Endothelial cell of umbilical vein (primary cell): ENCODE results near the gene ZNF598. TPM values are rescaled to one million over a fixed set of nuclear protein-coding genes. Genes with fewer than 3 reads are reported as not detected.

Source experiments
- BruUV-seq: library from RNA; stranded (reverse); fragments of 400-500 nt; replicated peaks from 2 replicates; lab custom pipeline; 2021; lab: Mats Ljungman, UMichigan
- CTCF ChIA-PET: fragments of 300-600, 350-600 bp; sonication (Branson Sonifier 250); formaldehyde crosslinking; loops from one replicate; lab custom pipeline; 2021; ENCODE audit warnings: antibody characterized with exemption, inconsistent platforms; lab: Charles Lee
- POLR2A ChIA-PET: fragments of 300-600, 350-600 bp; sonication (Branson Sonifier 250); formaldehyde crosslinking; loops from one replicate; lab custom pipeline; 2021; ENCODE audit warnings: antibody characterized with exemption, inconsistent platforms; lab: Charles Lee
- DNase-seq: peaks from one replicate; pipeline ENCODE4 v3.0.0-alpha.2; 2011; ENCODE audit warnings: low read depth, low spot score
- FAIRE-seq: peaks from 2 replicates; lab custom pipeline; 2011; peaks lifted over from hg19 to GRCh38; lab: Jason Lieb, UNC
- H2AFZ ChIP-seq: 2 replicates; pipeline ENCODE4 v1.6.0; 2012; ENCODE audit warnings: low read depth, low read length, control low read depth, inconsistent platforms
- H3K27ac ChIP-seq: 2 replicates; pipeline ENCODE4 v1.5.1; 2011; ENCODE audit warnings: low read depth, mild to moderate bottlenecking, control low read depth, low read length, moderate library complexity; ENCODE audit not compliant: insufficient read depth
- H3K27me3 ChIP-seq, 2 experiments: 2 replicates each; pipeline versions ENCODE4 v1.6.0 to v1.6.1; 2011; ENCODE audit warnings: low read length in 2 of 2, mixed read lengths in 1 of 2; ENCODE audit not compliant: control insufficient read depth in 2 of 2, insufficient read depth in 2 of 2
- H3K36me3 ChIP-seq, 2 experiments: 2 replicates in 1 of 2; 3 replicates in 1 of 2; pipeline ENCODE4 v1.5.1; 2011; ENCODE audit warnings: low read length in 2 of 2, mild to moderate bottlenecking in 1 of 2, moderate library complexity in 1 of 2; ENCODE audit not compliant: control insufficient read depth in 2 of 2, insufficient read depth in 2 of 2; ENCODE audit errors: extremely low read depth in 1 of 2
- H3K4me1 ChIP-seq: 3 replicates; pipeline ENCODE4 v1.5.1; 2011; ENCODE audit warnings: mild to moderate bottlenecking, low read length; ENCODE audit not compliant: control insufficient read depth, insufficient read depth; ENCODE audit errors: extremely low read depth
- H3K4me2 ChIP-seq: 2 replicates; pipeline ENCODE4 v1.6.1; 2011; ENCODE audit warnings: low read length, control low read depth, mixed read lengths; ENCODE audit not compliant: insufficient read depth
- H3K4me3 ChIP-seq, 3 experiments: fragments of 200-600 bp in 1 of 3; sonication (generic), shearing (Covaris generic) in 1 of 3; replicated peaks in 1 of 3; 2 replicates each; pipeline ENCODE4 v1.5.1; 2011 to 2016; ENCODE audit warnings: control low read depth in 3 of 3, low read length in 3 of 3, mild to moderate bottlenecking in 2 of 3, inconsistent platforms in 1 of 3, low read depth in 1 of 3, moderate library complexity in 1 of 3; ENCODE audit not compliant: insufficient read depth in 1 of 3
- H3K79me2 ChIP-seq: 2 replicates; pipeline ENCODE4 v1.6.0; 2012; ENCODE audit warnings: low read length, inconsistent platforms; ENCODE audit not compliant: control insufficient read depth, insufficient read depth
- H3K9ac ChIP-seq: replicated peaks from 2 replicates; pipeline ENCODE3; 2011; ENCODE audit warnings: low read length, control low read depth; ENCODE audit not compliant: insufficient read depth; ENCODE audit errors: extremely low read depth
- H3K9me1 ChIP-seq: replicated peaks from 3 replicates; pipeline ENCODE4 v1.6.0; 2011; ENCODE audit warnings: mild to moderate bottlenecking, low read length; ENCODE audit not compliant: control insufficient read depth, insufficient read depth; ENCODE audit errors: extremely low read depth
- H3K9me3 ChIP-seq: replicated peaks from 2 replicates; pipeline ENCODE4 v1.5.1; 2012; ENCODE audit warnings: low read length, inconsistent platforms; ENCODE audit not compliant: control insufficient read depth, insufficient read depth
- H4K20me1 ChIP-seq: replicated peaks from 2 replicates; pipeline ENCODE3; 2011; ENCODE audit warnings: mild to moderate bottlenecking, low read length; ENCODE audit not compliant: control insufficient read depth, insufficient read depth; ENCODE audit errors: extremely low read depth
- EZH2 ChIP-seq: IDR thresholded peaks from 2 replicates; pipeline ENCODE4 v1.6.1; 2012; ENCODE audit warnings: borderline replicate concordance, low read depth, mild to moderate bottlenecking, moderate library complexity, low read length, inconsistent platforms; ENCODE audit not compliant: severe bottlenecking
- FOS ChIP-seq: IDR thresholded peaks from 2 replicates; pipeline ENCODE4 v1.6.1; 2011; ENCODE audit warnings: mild to moderate bottlenecking, low read length, moderate library complexity, borderline replicate concordance; ENCODE audit not compliant: insufficient read depth
- GATA2 ChIP-seq: IDR thresholded peaks from 2 replicates; pipeline ENCODE4 v1.7.0; 2011; ENCODE audit warnings: low read depth, mild to moderate bottlenecking, moderate library complexity, mixed read lengths, low read length; ENCODE audit not compliant: insufficient read length, insufficient read depth
- JUN ChIP-seq: IDR thresholded peaks from 2 replicates; pipeline ENCODE4 v1.6.1; 2011; ENCODE audit warnings: borderline replicate concordance, low read depth; ENCODE audit not compliant: insufficient read length, insufficient read depth
- MYC ChIP-seq: IDR thresholded peaks from one replicate; pipeline ENCODE4 v1.6.1; 2011; ENCODE audit warnings: mild to moderate bottlenecking, low read depth, low read length
- POLR2A ChIP-seq: IDR thresholded peaks from 2 replicates; pipeline ENCODE4 v1.6.1; 2012; ENCODE audit warnings: low read depth, mild to moderate bottlenecking, control low read depth, low read length
- POLR2AphosphoS5 ChIP-seq: IDR thresholded peaks from 2 replicates; pipeline ENCODE4 v1.6.1; 2012; ENCODE audit warnings: low read depth, mild to moderate bottlenecking, control low read depth, low read length, moderate library complexity; ENCODE audit not compliant: insufficient read depth
- dilution Hi-C: fragments of 300-500 bp; cut with MboI; formaldehyde crosslinking; loops from one replicate; pipeline ENCODE4 v1.15.0; 2019; ENCODE audit warnings: low sequenced_read_pairs; ENCODE audit not compliant: extremely low pct_ligation_motif_present
- intact Hi-C: fragments of 100-400 bp; cut with micrococcal nuclease; formaldehyde crosslinking; loops from one replicate; pipeline ENCODE4 v1.10.0; 2022
- polyA plus RNA-seq, 4 experiments: library from polyadenylated mRNA; depleted of rRNA in 3 of 4; stranded (reverse) in 3 of 4; unstranded in 1 of 4; fragments of >200 nt; gene quantifications; 2 replicates each; pipeline versions ENCODE4 v1.2.1 to v1.2.3, GENCODE V29; 2011 to 2012; ENCODE audit warnings: missing spikeins in 1 of 4
- total RNA-seq: library from RNA; stranded (reverse); gene quantifications from 2 replicates; pipeline ENCODE4 v1.2.3, GENCODE V29; 2021
- TF ChIP-seq, protein P1 (sequence below): IDR thresholded peaks from 2 replicates; pipeline ENCODE4 v1.6.1; 2011; ENCODE audit not compliant: insufficient read depth, insufficient read length
- TF ChIP-seq, protein P2 (sequence below), 2 donors: IDR thresholded peaks; 1 replicate in 1 of 2; 2 replicates in 1 of 2; pipeline ENCODE4 v1.5.1; 2011; ENCODE audit warnings: low read length in 2 of 2, mild to moderate bottlenecking in 2 of 2, moderate library complexity in 2 of 2, control low read depth in 1 of 2, inconsistent platforms in 1 of 2, low read depth in 1 of 2; ENCODE audit not compliant: insufficient read depth in 1 of 2; ENCODE audit errors: extremely low read depth in 1 of 2

ZNF598 gene
- total and polyA plus RNA-seq, 2 donors (not counting 3 experiments of a cell fraction or from before 2014, with no cell fraction given), result 43.3 to 67.0 TPM

GRCh38 chr16:2042986-2043666 is 33.5 kb upstream of the ZNF598 start:
- intact Hi-C loops (no loop called here), dilution Hi-C loops (loop anchor here (25.0 kb wide), 1 partner anchor 119 kb away; the partner anchor contains the start of gene TRAF7)
- no peak for TF ChIP-seq JUN
- no peak for TF ChIP-seq GATA2
- no peak for TF ChIP-seq POLR2A
- TF ChIP-seq FOS, result no peak
- no peak for TF ChIP-seq EZH2
- peaks cover 0 to under 1% of the 10 kb centered on the region in 2 experiments for H3K36me3 ChIP-seq
- no peak overlapping the region for H2AFZ ChIP-seq
- no peak overlapping the region for H3K4me3 ChIP-seq
- H3K79me2 ChIP-seq, result peaks cover 2% of the 10 kb centered on the region
- H4K20me1 ChIP-seq, result no peaks in the 10 kb centered on the region
- no peaks in the 10 kb centered on the region for H3K27me3 ChIP-seq
- ChIA-PET POLR2A (interaction anchor here (1.4 to 2.4 kb wide), 2 partner anchors 48 to 112 kb away, joined by 3 to 8 read pairs; partner anchors contain the start of gene TRAF7), CTCF (interaction anchor here (3.2 kb wide), 1 partner anchor 10 kb away, joined by 20 read pairs; no protein-coding TSS in a partner anchor)
- FAIRE-seq (no peak), DNase-seq (no peak)
- no TSS peak for BruUV-seq
- no peaks in the 10 kb centered on the region for H3K9me1 ChIP-seq
- peaks cover 27% of the 10 kb centered on the region for H3K4me1 ChIP-seq
- no peak overlapping the region for H3K9ac ChIP-seq
- no peak overlapping the region for H3K27ac ChIP-seq
- H3K9me3 ChIP-seq, result no peaks in the 10 kb centered on the region
- no peak overlapping the region for H3K4me2 ChIP-seq

DNA sequence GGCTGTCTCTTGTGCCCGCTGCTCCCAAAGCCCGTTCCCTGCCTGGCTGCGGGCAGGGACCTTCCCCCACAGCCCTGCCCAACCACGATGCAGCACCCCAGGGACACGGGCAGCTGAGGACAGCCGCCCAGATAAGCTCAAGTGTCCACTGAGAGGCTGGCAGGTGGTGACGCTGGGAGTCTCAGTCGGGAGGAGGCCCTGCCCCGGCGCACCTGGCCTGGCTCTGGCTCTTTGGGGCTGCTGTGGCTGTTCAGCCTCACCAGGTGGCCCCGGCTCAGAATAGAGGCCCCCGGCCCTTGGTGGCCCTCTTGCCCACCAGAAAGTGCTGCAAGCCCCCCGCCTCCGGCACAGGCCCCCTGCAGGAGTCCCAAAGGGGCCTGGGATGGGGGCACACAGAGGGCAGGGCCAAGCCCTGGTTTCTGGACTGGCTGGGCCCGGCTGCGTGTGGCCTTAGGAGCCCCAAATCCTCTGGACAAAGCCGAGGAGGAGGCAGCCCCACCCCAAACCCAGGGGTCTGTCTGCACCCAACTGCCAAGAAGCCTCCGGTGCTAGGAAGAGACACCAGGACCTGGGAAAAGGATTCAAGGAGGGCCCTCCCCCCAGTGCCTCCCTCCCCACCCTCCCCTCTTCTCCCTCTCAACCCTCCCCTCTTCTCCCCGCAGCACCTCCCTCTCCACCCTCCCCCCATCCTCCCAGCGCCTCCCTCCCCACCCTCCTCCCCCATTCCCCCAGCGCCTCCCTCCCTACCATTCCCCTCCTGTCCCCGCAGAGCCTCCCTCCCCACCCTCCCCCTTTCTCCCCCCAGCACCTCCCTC is 32.8 kb upstream of the ZNF598 start:
- Histone ChIP-seq H3K9ac (no peak overlapping the region), H2AFZ (no peak overlapping the region), H3K4me1 (peaks cover 27% of the 10 kb centered on the region), H4K20me1 (no peaks in the 10 kb centered on the region), H3K79me2 (no peaks in the 10 kb centered on the region), H3K27me3 (no peaks in the 10 kb centered on the region), H3K9me1 (no peaks in the 10 kb centered on the region), H3K4me3 (no peak overlapping the region), H3K36me3 (peaks cover 0 to 6% of the 10 kb centered on the region in 2 experiments), H3K27ac (no peak overlapping the region), H3K4me2 (no peak overlapping the region), H3K9me3 (no peaks in the 10 kb centered on the region)
- no TSS peak for BruUV-seq
- DNase-seq (no peak), FAIRE-seq (no peak)
- ChIA-PET POLR2A (no interaction called here), CTCF (interaction anchor here (3.2 kb wide), 1 partner anchor 10 kb away, joined by 20 read pairs; no protein-coding TSS in a partner anchor)
- dilution Hi-C loops, result loop anchor here (25.0 kb wide), 1 partner anchor 120 kb away; the partner anchor contains the start of gene TRAF7
- TF ChIP-seq MYC (no peak), JUN (no peak), GATA2 (no peak), FOS (no peak), EZH2 (no peak), POLR2AphosphoS5 (no peak), POLR2A (no peak)
- TF ChIP-seq, protein P1, sequence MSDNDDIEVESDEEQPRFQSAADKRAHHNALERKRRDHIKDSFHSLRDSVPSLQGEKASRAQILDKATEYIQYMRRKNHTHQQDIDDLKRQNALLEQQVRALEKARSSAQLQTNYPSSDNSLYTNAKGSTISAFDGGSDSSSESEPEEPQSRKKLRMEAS, result no peak
- TF ChIP-seq, protein P2, sequence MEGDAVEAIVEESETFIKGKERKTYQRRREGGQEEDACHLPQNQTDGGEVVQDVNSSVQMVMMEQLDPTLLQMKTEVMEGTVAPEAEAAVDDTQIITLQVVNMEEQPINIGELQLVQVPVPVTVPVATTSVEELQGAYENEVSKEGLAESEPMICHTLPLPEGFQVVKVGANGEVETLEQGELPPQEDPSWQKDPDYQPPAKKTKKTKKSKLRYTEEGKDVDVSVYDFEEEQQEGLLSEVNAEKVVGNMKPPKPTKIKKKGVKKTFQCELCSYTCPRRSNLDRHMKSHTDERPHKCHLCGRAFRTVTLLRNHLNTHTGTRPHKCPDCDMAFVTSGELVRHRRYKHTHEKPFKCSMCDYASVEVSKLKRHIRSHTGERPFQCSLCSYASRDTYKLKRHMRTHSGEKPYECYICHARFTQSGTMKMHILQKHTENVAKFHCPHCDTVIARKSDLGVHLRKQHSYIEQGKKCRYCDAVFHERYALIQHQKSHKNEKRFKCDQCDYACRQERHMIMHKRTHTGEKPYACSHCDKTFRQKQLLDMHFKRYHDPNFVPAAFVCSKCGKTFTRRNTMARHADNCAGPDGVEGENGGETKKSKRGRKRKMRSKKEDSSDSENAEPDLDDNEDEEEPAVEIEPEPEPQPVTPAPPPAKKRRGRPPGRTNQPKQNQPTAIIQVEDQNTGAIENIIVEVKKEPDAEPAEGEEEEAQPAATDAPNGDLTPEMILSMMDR (IDR thresholded peaks at IDR 0.05; ENCODE audit: extremely low read depth in 1 of 2, insufficient read depth in 1 of 2, low read depth in 1 of 2, low read length in 2 of 2), result no peak
- intact Hi-C loops, result no loop called here
